Kidney capillary endothelial cell (primary cell): ENCODE data around the gene CCDC178.

ENCODE experiments used
- DNase-seq: peaks from one replicate; pipeline ENCODE4 v3.0.0-alpha.2; 2018; ENCODE audit warnings: low spot score

CCDC178 gene

GRCh38 chr18:32911660-32912284, 528.7 kb downstream of the CCDC178 start:
- peak; percentile 22 for DNase-seq

DNA sequence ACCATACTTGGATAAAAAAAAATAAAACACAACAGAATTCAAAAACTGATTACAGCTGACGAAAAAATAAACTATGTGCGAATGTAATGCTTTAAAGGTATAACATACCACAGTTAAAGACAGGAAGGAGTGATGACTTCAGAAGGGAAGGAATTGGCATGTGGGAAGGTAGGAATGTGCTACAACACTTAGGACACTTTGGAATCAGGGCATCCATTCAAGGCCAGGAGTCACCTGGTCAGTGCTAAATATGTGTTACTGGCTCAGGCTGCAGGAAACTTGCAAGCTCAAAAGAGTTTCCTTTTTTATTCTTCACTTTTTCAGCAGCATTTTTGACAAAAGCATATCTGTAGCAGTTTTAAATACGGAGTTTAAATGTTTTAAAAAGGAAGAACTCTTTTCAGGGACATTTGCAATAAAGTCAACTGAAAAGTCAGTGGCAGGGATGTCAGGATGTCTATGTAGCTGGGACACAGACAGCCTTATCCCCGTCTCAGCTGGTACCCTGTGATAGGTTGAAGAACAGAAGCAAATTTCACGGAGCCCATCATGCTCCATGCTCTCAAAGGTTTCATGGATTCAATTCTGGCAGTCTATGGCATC, 529.7 kb downstream of the CCDC178 start:
- no peak for DNase-seq

DNA sequence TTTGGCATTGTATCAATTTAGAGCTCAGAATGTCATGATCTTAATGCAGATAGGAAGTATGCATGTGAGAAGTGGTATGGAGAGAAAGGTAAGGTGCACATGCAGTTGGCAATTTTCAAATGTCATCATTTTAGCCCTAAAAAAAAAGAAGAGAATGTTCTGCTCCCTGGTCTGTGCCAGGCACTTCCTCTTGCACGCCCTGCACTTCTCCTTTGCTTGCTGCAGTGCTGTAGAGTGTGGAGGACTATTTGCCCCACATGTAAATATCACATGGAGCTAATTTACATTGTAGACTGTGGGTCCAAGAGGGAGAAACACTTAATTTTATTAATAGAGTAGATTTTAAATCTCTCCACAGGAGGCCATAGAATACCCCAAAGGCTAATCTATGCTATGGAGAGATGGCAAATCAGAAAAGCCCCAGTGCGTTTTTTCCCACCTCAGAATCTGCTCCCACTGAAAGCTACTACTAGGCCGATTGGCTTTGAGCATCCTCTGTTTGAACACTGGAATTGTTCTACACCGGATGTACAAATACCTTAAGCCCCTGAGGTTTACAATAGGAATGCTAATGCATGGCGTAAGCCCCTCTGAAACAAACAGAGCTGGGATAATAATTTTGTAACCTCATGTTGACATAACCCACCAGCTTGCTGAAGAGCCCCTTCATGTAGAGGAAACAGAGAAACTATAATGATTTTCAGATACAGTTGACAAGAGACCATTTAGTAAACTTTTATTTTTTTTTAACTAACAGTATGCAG, 530.5 kb downstream of the CCDC178 start:
- DNase-seq, result no peak

DNA sequence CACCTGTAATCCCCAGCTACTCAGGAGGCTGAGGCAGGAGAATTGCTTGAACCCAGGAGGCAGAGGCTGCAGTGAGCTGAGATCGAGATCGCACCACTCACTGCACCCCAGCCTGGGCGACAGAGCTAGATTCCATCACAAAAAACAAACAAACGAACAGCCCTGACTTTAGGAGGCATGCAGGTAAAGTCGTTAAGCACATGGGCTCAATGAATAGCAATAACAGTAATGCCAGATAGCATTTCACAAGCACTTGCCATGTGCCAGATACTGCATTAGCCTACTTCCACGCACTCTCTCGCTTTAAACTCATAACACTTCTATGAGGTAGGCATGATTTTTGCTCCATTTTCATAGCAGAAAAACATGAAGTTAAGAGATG, 532.1 kb downstream of the CCDC178 start:
- no peak for DNase-seq

- no peak for DNase-seq
Measured at GRCh38 chr18:32907648-32908423, 532.7 kb downstream of the CCDC178 start.

DNA sequence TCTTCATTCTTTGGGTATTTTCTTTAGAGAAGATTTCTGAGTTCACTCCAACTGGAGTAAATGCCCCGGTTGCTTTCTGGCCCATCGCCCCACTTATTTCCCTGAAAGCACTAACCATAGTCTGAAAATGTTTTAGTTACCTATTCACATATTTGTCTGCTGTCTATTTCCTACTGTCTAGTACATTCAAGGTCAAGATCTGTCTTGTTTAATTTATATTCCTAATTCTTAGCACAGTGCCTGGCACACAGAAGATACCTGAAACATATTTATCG, 533.3 kb downstream of the CCDC178 start:
- DNase-seq, result no peak

- no peak for DNase-seq
Measured at GRCh38 chr18:32906506-32907310, 533.8 kb downstream of the CCDC178 start.

- no peak for DNase-seq
Measured at GRCh38 chr18:32905651-32906050, 534.9 kb downstream of the CCDC178 start.

DNA sequence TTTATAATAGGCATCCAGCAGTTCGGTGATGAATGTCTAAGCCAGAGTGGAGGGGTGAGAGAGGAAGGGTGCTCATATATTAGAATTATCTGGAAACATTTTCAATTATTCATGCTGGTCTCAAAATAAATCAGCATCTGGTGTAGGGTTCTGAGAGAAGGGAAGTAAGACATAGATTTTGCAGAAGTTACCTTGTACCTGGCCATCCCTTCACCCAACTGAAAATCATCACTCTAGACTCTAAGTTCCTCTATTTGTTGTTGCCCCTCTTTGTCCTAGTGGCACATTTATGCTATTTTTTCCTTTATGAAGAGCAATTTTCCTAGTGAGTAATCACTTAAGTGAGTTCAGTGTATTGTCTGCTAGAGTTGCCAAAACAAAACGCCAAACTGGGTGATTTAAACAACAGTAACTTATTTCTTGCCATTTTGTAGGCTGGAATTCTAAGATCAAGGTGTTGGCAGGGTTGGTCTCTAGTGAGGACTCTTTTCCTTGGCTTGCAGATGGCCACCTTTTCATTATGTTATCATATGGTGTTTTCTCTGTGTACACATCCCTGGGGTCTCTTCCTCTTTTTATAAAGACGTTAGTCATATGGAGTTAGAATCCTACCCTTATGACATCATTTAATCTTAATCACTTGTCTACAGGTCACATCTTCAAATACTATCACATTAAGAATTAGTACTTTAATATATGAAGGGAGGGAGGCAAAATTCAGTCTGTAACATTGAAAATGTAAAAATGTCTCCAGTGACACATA, 537.8 kb downstream of the CCDC178 start:
- no peak for DNase-seq

DNA sequence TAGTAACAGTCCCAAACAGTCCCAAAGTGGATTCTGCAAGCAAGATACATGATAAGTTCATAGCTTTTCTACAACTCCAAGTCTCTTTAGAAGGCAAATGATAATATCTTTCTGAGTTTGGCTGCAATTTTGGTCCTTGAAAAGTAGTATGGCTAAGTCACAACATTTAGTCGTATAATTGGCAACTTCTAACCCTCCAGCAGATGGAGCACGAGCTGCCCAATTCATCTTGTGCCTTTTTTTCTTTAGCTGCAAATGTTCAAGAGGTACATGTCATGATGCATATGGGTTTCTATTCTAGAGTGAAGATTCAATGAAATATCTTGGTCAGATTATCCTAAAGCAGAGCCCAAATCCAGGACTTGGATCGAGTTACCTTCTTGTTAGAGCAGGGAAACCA, 540.7 kb downstream of the CCDC178 start:
- no peak for DNase-seq

GRCh38 chr18:32896776-32897547, 543.6 kb downstream of the CCDC178 start:
- DNase-seq, result no peak

DNA sequence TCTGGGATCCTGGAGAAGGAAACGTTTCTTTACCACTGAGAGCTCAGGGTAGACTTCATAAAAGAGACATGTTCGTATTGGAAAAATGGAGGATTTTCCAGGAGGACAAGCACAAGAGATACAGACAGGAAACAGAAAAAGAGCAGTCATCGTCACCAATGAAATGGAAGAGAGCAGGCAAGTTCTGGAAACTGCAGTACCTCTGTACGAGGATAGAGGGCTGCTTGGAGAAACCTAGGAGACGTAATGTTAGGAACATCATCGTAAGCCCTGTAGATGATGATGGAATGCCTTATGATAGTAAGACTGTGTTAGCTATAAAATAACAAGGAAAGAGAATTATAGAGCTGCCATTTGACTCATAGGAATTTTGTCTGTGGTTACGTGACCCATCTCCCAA, 546.6 kb downstream of the CCDC178 start:
- DNase-seq, result no peak

DNA sequence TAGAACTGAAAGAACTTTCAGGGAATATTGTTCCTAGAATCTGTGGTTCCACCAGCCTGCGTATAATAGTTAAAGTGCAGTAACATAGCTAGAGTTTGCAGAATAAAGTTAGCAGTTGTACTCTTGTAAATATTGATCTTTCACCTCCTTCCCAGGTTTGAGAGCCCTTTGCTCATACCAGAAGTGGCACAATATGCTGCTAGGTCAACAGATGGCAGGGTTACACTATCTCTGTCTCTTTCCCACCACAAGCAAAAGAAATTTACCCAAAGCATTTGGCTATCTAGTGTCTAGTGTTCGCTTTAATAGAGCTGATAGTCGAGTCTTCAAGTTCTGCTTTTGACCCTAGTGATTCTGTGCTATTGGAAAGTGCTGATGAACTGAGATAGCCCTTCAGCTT, 548.7 kb downstream of the CCDC178 start:
- no peak for DNase-seq

DNA sequence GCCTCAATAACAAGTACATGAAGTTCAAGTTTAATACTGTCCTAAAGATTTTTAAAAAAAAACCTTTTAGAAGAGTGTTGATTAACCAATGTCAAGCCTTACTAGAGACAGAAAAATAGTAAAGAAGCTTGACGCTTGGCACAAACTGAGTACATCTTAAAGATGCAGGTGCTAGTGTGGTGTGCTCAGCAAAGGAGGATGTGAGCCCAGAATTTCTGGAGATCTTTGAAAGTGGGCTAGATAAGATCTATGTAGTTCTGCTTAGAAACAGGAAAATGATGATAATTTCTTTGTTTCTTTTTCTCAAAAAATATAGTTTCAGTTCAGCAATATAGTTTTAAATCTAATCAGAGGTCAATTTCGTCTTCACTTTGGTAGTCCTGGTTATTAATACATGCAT, 549.4 kb downstream of the CCDC178 start:
- DNase-seq, result no peak

DNA sequence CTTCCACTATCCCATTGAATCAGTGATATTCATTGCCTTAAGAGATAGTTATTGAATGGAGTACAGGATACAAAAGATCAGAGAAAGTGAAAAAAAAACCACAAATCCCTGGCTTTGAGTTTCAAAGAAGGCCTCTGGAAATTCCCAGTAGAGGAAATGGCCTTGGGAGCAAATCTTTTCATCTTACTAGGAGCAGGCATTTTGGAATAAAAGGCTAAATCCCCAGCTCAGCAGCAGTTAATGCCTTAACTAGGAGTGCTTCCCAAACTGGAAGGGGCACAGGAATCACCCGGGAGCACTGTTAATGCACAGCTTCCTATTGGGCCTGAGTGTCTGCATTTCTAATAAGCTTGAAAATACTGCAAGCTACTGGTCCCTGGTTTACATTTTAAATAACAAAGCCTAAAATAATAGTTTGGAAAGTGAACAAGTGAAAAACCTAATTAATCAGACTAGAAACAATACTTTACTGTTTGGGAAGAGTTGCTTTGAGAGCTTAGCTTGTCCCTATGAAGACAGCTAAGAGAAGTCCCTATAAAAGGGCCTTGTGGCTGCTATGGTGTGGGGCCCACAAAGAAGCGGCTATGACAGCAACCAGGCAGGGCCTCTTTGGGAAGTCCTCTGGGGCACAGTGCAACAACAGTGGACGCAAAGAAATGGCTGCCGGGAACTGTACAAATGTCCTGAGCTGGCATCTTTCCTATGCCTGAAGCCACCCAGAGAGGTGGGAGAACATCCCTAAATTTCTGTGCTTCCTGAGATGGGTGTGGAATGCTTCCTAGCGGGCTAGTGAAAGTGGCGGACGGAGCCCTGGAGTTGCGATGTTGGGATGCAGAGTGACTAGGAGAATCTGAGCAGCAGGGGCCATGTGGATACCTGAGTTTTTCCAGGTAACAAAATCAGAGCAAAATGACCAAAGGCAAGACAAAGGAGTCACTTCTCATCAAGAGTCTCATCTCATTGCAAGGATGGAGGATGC, 550.6 kb downstream of the CCDC178 start:
- no peak for DNase-seq

GRCh38 chr18:32888306-32888705, 552.2 kb downstream of the CCDC178 start:
- DNase-seq, result no peak
